GM18858 (cell line): ENCODE measurements around the gene DZIP1L.

ENCODE experiments used
- ATAC-seq: cut with Tn5 transposase; IDR thresholded peaks from one replicate; pipeline ENCODE4 v1.9.1; 2021; ENCODE audit not compliant: unreplicated experiment

The DZIP1L gene

DNA sequence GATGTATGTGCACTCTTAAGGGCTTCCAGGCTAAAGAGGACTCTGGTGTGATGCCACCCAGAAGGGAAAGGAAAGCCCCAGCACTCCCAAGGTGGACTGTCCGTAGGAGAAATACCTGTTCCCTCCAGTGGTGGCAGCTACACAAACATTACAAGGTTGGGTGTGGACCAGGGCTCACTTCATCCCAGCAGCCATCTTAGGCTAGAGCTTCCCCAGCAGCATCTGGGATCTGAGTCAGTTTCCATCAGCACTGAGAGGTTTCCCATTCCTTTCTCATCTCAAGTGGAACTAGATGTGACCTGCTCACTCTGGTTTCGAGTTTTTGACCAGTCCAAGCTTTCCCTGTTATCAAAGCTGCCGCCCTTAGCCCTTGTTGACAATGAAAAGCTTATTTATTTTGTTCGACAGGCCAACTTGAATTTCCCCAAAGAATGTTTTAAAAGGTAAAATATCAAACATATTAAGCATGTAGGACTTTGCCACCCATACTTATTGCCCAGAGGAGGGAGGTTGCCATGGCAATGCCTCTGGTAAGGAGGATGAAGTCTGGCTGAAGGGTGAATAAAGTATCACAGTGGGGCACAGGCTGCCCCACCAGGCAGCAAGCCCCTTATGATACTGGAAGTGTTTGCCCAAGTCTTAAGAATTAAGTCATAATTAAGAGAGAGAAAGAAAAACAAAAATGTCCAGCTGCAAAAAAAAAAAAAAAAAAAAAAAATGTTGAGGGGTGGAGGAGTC is 76.5 kb downstream of the DZIP1L start:
- no peak for ATAC-seq

DNA sequence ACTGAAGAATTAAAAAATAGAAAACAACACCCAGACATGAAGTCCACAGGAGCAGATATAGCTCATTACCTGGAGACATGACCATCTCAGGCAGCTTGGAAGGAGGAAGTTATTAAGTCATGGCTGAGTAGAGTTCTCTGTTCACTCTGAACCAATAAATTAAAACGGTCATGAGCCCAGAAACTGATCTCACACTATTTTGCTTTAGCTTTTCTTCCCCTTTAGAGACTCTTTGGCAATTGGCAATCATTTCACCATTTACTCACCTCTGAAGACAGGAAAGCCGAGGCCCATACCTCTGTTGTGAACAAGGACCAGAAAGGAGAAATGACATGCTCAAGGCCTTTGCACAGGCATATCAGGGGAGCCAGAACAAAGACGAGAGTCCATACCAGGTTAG is 78.8 kb downstream of the DZIP1L start:
- peak; percentile 43 for ATAC-seq

DNA sequence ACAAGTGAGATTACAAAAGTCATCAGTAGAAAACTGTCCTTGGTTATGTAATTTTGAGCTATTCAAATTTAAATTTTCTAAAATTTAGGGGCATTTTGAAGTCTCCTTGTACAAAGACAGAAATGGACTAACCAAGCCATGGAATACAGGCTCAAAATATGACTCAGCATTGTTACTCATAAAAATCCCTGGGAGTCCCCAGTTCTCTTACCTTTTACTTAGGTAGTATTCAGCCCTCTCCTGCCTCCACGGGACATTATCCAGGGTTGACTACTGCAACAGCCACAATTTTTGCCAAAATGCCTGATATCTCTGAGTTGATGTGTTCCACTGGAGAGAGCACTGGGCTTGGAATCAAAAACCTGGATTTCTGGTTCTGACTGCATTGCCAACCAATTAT is 80.5 kb downstream of the DZIP1L start:
- no peak for ATAC-seq

DNA sequence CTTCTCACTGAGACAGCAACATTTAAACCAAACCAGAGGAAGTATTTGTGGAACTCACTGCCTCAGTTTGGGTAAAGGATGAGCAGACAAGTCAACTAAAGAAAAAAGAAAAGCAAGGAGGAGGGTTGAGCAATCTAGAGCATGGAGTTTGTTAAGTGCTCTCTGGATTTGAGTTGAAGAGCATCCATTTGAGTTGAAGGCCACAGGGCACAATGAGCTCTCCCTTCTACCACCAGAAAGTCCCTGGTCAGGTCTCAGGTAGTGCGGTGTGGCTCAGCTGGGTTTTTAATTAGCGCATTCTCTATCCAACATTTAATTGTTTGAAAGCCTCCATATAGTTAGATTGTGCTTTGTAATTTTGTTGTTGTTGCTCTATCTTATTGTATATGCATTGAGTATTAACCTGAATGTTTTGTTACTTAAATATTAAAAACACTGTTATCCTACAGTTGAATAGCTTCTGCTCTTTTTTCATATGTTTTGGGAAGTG is 82.2 kb downstream of the DZIP1L start:
- ATAC-seq, result no peak

DNA sequence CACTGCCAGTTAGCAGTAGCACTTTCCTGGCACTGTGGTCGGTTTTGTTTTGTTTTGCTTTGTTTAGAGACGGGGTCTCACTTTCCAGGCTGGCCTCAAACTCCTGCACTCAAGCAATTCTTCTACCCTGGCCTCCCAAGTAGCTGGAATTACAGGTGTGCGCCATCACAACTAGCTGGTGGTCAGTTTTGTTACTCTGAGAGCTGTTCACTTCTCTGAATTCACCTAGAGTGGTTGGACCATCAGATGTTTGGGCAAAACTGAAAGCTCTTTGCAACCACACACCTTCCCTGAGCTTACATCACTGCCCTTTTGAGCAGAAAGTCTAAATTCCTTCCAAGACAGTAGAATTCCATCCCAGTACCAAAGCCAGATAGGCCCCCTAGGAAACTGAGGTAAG is 82.8 kb downstream of the DZIP1L start:
- ATAC-seq, result no peak

DNA sequence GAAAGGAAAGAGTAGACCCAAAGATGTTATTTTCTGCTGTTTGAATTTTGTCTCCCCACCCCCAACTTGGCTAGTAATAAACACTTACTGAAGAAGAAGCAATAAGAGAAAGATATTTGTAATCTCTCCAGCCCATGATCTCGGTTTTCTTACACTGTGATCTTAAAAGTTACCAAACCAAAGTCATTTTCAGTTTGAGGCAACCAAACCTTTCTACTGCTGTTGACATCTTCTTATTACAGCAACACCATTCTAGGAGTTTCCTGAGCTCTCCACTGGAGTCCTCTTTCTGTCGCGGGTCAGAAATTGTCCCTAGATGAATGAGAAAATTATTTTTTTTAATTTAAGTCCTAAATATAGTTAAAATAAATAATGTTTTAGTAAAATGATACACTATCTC is 83.9 kb downstream of the DZIP1L start:
- no peak for ATAC-seq

DNA sequence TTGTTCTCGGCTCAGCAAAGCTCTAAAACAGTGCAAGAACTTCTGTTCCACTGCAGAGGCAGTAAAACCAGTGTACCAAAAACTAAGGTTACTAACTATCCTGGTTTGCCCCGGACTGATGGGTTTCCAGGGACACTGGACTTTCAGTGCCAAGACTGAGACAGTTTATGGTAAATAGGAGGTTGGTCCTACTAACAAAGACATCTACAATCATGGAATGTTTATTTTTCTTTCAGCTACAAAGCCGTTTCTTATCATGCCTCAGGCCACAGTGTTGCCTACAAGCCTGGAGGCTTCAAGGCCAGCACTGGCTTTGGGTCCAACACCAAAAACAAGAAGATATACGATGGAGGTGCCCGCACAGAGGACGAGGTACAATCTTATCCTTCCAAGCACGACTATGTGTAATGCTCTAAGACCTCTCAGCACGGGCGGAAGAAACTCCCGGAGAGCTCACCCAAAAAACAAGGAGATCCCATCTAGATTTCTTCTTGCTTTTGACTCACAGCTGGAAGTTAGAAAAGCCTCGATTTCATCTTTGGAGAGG is 84.6 kb downstream of the DZIP1L start:
- no peak for ATAC-seq

DNA sequence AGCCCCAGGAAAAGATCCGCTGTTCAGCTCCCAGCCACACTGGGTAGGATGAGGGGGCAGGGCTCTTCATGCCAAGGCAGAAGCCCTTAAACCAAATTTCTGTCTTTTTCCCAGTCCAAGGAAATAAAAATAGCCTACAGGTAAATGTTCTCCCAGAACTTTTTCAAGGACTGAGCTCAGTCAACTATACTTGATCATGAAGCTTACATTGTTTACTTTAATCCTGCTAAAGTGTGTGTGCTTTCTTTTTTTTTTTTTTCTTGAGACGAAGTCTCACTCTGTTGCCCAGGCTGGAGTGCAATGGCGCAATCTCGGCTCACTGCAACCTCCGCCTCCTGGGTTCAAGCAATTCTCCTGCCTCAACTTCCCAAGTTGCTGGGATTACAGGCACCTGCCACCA is 87.6 kb downstream of the DZIP1L start:
- ATAC-seq, result no peak

DNA sequence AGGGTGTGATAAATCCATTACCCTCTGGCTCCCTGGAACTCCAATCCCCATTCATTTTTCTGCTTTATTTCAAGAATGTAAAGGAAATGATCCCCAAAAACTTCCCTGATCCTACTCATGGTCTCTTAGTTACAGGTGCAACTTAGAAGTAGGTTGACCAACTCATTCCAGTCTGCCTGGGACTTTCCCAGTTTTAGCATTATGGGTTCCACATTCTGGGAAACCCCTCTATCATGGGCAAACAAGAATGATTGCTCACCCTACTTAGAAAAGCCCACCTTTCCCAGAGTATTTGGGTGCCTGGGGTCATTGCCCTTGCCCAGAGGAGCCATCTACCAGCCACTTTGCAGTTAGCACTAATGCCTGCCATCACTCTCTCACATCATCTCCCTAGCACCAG is 89.9 kb downstream of the DZIP1L start:
- no peak for ATAC-seq

DNA sequence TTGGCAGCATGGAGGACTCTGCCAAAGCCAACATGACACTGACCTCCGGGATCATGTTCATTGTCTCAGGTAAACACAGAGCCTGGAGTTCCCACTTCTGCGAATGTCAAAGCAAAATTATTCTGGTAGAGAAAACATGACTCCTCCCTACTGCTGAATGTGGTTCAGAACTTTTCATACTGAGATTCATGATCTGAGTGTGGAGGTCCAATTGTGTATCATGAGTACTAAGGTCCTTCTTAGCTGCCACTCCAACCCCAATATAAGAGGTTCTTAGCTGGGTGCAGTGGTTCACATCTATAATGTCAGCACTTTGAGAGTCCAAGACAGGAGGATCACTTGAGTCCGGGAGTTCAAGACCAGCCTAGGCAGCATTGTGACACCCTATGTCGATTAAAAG is 91.7 kb downstream of the DZIP1L start:
- ATAC-seq, result no peak

DNA sequence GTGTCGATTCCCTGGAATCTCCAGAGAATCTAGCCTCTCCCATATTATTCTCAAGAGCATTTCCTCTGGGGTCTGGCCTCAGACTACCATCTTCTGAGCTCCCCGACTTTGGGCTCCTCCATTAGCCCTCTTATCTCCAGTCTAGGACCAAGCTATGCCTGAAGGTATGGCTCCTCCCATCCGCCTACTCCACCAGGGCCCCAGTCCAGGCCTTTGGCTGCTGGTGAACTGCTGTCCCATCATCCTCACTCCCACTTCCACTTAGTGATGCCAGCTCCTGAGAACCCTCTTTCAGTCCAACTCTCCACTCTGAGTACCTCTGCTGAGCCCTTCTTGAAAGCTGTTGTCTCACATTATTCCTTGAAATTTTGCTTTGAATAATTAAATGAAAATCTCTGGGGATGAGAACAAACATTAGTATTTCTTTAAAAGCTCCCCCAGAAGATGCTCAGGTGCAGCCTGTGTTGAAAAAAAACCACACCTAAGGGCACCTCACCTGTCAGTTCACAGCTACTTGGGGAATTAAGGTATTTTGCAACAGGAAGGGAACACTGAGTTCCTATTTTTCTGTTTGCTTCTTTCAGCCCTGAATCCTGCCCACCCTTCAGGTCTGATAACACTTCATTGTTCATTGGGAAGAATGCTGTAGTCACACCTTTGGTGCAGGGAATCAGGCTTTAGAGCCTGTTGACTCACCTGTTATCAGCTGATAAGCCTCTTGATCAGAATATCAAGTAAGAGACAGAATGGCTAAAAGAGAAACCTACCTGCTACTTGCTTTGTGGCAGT is 95.9 kb downstream of the DZIP1L start:
- no peak for ATAC-seq

DNA sequence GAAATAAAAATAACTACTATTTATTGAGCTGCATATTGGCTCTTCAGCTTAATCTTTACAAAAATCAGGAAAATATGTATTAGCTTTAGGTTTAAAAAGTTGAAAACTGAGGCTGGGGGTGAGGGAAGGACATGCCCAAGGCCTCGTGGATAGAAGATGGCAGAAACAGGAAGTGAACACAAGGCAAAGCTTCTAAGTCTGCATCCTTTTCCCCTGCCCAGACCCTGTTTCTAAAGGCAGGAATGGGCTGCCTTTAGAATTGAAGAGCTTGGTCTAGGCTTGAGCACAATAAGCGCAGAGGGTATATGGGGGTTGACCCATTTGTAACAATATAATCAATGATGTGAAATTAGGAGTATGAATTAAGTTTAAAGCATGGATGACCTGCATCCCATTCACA is 99.3 kb downstream of the DZIP1L start:
- ATAC-seq, result no peak

DNA sequence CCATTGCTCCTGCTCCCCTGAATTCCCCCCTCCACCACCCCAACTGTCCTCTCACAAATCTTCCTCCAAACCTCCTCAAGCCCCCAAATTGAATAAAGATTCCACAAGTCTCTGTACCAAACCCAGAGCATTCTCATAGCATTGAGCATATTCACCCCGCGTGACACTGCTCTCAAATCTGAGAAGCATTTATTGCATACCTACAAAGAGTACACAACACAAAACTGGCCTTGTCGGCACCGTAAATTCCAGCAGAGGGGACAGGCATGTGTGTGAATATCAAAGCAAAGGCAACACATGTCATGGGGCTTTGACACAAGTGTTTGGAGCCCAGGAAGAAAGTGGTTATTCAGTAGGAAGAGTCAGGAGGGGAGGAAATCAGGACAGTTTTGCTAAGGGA is 102.9 kb downstream of the DZIP1L start:
- no peak for ATAC-seq
